ENCODE data around the gene LMO7.

LMO7 gene

DNA sequence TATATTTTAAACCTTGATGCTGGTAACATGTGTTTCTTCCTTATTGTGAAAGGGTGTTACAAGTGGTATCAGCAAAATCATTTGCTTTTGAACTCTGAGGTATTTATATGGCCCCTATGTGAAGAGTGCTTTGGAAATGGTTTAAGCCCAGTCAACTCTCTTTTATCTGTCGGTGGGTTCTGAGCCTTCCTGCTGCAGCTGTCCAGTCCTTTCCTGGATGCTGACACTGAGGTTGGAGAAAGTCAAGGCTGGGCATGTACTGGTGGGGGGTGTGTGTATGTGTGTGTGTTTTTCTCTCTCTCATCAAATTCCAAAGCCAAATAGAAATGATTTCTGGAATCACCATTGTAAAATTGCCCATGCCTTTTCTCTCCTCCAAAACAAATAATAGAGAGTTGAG lies 221.2 kb downstream of the LMO7 start:
- DNase-seq = no peak

DNA sequence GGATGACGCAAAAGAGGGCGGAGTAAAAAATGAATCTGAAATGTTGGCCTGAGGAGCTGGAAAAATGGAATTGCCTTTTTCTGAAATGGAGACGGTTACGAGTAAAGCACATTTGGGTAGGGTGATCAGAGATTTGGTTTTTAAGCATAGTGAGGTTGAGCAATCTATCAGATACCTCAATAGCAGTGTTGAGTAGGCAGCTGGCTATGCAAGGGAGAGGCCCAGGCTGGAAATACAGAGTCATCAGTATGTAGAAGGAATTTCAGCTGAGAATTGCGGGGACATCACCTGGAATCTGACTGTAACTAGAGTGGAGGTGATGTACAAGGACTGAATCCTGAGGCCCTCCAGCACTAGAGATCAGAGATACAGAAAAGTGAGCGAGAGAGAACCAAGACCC lies 224.8 kb downstream of the LMO7 start:
- DNase-seq = no peak

DNA sequence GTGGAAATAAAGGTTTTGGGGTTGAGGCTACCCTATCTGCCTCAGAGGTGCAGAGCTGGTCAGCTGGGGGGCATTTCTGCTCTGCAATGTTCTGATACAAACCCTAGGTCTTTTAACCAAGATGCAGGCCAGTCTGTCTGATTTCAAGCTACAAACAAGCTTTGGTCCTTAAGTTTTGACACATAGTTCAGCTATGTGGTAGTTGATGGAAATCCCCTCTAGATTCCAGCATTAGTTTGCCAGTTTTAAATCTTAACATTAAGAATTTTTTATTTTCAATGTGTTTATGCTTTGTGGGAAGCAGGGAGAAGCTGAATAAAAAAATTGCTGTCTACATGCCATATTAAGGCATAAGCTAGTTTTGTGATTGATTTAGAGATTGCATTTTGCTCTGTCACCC lies 225.7 kb downstream of the LMO7 start:
- DNase-seq = no peak

DNA sequence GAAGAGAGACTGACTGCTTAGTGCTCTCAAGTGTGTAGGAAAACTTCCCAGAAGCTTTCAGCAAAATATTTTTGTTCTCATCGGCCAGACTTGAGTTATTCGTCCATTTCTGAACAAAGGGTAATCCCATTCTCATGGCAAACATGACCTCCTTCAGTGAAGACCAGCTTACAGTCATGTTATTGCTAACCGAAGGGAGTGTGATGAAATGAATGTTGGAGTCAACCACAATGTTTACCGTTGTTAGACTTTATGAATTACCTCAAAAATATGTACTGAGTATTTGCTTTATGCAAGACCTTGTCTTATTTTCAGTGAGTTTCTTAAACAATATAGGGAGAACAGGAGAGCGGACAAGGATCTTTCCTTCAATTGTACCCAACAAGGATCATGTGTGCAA lies 228.6 kb downstream of the LMO7 start:
- no peak for DNase-seq

DNA sequence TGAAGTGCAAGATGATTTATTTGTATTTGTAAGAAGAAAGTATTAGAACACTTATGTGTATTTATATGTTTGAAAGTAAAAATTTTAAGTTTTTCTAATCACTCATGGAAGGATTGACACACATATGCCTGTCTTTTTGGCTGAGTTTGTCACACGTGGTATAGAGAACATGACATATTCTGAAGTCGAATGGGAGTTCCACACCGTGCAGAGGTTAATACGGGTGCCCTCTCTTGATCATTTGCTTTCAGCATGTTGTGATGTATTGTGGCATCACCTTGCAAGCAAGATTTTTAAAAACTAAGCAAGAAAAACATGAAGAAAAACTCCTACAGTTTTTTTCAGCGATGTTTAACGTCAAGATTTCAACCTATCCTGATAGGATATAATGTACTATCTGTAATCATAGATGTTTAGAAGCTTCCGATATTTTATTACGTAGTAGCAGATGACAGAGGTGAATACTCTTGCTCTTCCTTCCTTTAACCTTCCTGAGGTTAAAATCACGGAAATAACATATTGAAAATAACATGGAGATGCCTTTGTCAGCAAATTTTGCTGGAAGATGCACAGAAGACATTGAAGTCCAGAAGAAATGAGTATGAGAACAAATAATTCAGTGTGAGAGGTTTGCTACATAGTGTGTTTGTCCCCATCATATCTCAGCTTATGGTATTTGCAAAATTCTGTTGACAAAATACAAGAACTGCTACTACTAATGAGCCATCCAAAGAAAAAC lies 231.4 kb downstream of the LMO7 start:
- no peak for DNase-seq

DNA sequence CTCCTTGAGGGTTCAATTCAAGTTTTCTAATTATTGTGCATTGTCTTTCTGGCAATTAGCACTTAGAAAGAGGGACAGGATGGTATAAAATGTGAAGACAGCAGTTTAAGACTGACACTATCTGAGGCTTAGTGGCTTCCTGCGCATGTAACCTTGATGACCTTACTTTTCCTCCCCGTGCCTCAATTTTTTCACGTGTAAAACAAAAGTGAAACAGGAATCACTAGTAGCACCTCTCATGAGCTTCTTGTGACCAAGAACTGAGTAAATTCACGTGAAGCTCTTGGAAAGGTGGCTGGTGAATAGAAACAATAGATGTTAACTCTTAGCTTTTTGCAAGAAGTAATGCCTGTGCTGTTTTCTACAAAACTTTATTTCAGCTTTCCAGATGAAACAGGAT lies 233.9 kb downstream of the LMO7 start:
- no peak for DNase-seq

DNA sequence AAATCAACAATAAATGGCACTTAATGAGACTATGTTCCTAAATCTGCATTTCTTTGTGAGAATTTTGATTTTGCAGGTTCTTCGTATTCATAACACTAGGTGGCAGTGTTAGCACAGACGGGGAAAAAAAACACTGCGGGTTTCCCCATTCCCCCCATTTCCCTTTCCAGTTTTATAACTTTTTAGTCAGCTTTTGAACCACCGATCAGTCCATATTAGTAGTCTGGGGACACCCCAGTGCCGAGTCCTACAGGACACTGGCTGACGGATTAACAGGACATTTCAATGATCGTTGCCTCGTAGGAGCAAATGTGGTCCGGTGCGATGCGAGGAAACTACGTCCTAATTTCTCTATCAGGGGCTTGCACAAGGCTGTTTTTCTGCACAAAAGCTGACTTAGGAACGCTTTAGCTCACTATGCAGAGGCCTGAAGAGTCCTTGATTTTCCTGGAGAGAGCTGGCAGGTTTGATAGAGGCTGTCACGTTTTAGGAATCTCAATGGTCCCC lies 234.3 kb downstream of the LMO7 start:
- DNase-seq = no peak

DNA sequence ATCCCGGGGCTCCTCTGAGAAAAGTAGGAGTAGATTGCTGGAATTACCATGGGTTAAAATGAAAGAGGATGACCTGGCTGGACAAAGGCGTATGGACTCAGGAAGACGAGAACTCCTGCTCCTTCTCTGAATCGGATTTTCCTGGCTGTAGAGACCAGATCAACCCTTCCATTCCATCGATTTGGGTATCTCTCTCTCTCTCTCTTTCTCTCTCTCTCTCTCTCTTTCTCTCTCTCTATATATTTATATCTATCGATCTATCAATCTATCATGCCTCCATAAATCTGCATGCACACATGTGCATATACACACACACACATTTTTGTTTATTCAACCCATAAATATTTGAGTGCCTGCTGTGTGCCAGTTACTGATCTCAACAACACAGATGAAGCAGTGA lies 234.9 kb downstream of the LMO7 start:
- DNase-seq = no peak

DNA sequence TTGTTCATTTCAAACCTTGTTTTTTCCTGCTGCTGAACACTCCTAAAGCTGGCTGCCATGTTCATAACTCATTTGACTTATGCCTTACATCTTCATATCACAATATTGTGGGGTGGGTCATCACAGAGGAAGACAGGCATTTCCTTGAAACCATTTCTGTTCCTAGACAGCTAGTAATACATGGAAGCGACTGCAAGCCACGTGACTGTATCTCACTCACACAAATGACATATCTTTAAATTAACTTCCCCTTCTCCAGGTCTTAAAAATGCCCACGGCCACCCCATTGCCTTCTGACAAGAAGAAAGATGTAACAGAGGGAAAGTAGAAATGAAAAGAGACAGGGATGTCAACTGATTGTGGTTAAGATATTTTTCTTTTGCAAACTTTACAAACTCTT lies 236.8 kb downstream of the LMO7 start:
- DNase-seq = no peak

DNA sequence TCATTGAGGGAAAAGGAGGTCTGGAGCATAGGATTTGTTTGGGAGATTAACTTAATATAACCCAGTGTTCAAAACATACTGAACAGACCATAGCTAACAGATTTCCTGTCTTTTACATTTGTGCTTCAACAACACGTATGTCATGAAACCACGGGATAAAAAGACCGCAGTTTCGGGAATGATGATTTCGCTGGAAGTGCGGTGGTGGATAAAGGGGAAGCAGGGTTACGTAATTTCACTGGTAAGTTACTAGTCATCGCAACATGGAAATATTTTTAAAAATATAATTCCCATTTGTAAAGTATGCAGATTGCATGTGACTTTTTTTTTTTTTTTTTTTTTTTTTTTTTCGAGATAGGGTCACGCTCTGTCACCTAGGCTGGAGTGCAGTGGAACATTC lies 237.4 kb downstream of the LMO7 start:
- no peak for DNase-seq

DNA sequence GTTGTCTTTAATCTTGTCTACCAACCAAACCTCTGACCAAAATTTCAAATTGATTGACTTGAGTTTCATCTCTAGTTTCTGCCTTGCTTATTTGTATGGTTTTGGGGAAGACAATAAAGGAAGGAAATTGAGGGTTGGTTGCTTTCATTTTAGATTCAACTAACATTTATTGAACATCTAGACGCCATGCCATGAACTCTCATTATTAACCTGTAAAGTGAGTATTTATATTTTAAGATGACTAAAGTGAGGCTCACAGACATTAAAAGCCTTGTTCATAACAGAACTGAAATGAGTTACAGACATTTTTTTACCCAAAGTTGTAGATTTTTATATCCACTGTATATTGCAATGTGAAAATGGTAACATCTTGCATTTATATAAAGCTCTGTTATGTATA lies 239.3 kb downstream of the LMO7 start:
- no peak for DNase-seq

DNA sequence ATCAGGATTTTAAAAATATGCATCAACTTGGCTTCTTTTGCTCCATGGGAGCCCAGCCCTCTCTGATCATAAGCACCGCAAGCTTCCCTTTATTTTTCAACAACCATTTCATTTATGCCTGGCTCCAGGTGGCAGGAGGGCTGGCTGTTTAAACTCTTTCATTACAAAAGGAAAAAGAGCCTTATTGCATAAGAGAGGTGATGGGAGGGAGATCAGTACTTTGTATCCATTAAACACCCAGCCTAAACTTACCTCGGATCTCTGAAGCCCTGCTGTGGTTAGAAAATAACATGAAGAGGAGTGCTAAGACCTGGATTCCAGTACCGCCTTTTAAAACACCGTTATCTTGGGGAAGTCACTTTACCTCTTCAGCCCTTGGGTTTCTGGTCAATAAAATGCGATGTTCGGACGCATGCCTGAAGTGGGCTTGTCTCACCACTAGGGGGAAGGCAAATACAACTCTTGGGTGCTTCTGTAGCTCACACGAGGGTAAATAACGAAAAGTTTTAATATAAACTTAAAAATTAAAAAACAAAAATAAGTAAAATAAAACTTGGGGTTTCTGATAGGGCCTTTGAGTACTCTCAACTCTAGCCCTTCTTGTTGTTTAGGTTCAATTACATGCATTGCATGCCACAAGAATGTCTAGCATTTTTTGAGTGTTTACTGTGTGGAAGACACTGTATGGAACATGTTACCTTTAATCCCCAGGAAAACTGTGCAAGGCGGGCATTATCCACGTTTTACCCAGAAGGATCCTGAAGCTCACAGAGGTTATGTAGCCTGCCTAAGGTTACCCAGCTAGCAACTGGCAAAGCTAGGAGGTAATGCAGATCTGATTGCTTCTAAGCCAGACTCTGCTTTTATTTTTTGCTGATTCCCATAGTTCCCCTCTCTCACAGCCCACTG lies 240.3 kb downstream of the LMO7 start:
- DNase-seq = no peak

DNA sequence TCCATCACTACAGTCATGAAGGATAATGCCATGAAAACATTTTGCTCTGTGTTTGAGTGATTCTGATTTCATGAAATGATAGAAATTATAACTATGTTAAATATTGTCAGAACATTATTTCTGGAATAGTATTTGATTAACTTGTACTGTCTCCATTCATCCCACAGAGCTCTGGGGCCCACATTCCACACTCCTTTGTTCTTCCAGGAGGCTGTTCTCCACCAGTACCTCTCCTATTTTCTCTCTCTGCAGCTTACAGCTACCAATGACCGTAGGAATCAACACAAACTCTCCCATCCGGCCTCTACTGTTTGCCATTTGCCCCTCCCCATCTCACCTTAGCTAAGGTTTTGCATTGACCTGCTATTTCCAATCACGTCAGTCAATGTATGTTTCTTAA lies 240.9 kb downstream of the LMO7 start:
- DNase-seq = no peak

DNA sequence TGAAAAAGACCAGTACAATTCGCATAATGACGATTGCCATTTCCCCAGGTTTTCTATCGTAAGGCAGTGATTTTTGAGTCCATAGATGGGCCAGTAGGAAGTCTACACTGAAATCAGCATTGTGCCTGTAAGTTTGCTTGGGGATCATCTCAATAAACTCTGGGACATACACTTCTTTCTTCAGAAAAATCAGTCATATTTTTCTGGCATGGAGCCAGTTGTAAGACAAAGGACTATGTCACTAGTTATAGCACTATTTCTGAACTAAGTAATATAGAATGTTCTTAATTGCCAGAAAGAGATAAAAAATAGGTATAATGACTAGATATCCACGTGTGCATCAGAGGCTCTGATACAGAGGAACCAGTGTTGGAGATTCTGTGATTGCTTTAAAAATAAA lies 243.5 kb downstream of the LMO7 start:
- DNase-seq = no peak

DNA sequence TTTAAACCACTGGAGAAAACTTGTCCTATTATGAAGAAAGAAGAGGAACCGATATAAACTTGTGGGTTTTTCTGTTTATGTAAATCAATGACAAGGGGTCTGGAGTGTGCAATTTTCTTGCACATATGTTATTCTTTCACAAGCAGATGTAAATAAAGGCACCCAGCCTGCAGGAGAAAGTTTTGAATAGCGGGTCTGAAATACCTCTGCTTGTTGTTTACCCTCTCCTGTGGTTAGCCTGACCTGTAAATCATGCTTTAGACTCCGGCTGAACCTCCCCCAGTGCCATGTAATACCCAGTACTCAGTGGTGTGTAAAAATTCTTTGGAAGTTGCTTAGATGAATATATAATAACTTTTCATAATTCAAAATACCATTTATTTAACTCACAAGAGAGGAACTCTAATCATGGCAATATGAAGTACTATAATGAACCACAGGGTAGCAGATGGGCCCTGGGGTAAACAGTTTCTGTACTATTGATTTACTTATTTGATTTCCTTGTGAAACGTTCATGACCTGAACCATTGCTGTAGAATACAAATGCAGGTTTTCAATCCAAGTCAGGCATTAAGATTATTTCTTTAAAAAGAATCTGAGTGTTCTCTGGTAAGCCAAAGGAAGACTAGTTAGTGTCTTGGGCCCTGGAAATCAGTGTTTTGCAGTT lies 245.1 kb downstream of the LMO7 start:
- no peak for DNase-seq

DNA sequence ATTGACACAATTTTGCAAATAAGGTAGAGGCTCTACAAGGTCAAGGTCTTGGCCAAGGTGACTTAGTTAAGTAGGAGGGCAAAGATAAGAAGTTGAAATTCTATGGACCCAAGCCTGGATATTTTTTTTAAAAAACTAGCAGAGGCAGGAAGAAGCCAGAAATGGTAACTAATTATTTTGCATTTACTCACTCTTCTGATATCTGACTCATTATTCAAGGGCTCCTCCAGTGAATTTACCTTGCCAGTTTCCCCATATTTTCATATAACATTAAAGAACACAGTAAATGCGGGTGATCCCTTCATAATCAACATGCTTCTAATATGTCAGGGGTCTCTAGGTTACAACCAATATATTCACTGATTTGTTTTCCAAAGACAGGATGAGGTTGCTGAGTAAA lies 246.1 kb downstream of the LMO7 start:
- DNase-seq = no peak

DNA sequence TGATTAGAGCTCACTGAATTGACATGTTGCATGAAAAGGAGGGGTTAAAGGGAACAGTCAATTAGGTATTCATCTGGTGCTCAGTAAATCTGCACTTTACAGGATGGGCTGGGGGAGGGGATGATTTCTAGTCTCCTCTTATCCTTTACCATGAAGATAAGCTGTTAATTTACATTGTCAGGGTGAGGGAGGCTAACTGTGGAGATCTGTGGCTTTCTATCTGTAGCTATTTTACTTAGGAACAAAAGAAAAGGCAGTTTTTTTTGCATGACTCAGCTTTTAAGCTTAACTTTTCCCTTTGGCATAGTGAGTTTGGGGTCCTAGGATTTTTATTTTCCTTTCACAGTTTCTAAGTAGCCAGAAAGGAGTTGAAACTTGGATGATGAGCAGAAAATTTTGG lies 253.3 kb downstream of the LMO7 start:
- no peak for DNase-seq

DNA sequence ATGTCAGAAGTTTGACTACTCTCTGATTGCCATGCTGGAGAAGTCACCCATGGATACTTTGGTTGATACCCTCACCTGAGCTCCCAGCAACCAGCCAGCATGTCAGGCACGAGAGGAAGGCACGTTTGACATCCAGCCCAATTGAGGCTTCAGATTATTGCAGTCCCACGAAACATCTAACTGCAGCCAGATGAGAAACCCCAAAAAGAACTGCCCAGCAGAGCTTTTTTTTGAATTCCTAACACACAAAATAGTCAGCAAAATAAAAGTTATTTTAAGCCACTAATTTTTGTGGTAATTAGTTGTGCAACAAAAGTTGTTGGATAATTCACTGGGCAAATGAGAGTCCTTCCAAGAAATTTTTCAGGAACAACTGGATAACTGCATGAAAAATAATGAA lies 259.0 kb downstream of the LMO7 start:
- no peak for DNase-seq

DNA sequence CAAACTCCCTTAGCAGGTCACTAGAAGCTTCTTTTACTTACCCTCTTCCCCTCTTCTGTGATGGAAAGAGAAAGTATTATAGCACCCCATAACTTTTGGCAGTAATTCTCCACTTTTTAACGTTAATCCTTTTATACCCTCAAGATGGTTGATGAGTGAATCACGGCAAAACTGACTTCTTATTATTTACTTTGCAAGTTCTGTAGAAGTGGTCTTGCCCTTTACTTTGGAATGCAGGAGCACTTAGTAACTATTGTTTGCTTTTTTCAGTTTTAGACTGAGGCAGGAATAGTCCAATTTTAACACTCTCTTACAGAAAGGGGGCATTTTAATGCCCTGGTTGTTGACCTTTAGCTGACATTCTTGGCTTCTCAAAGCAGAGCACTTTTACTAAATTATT lies 260.1 kb downstream of the LMO7 start:
- DNase-seq = no peak

DNA sequence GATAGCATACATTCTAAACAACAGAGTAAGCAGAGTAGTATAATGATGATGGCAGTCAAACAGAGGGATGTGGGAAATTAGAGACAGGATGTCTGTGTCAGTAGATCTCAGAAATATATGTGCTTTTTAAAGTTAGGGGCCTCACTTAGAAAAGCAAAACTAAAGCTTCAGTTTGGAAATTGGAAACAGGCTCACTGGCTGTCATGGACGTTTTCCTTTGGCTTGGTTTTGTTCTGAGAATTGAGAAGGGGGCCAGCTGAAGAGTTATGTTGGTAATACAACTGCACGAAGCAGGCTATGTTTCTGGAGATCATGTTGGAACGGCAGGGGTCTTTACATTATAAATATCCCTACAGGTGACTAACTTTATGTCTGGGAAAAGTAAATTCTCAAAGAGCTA lies 261.3 kb downstream of the LMO7 start:
- DNase-seq = no peak

DNA sequence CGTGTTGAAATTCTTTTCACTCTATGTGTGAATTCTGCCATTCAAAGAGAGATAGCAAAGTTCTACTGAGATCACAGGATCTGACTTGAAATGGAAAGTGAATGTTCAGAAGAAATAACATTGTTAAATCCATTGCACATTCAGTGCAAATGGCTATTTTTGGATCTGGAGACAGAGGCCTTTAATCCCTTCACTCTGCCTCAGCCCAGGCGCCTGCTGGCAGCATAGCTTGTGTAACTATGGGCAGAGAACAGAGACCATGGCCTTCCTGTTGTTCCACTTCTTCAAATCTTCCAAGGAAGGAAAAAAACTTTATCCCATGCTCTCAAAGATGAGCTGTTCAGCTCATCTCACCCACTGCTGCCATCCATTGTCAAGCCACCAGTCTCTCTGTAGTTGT lies 265.4 kb downstream of the LMO7 start:
- DNase-seq = no peak

DNA sequence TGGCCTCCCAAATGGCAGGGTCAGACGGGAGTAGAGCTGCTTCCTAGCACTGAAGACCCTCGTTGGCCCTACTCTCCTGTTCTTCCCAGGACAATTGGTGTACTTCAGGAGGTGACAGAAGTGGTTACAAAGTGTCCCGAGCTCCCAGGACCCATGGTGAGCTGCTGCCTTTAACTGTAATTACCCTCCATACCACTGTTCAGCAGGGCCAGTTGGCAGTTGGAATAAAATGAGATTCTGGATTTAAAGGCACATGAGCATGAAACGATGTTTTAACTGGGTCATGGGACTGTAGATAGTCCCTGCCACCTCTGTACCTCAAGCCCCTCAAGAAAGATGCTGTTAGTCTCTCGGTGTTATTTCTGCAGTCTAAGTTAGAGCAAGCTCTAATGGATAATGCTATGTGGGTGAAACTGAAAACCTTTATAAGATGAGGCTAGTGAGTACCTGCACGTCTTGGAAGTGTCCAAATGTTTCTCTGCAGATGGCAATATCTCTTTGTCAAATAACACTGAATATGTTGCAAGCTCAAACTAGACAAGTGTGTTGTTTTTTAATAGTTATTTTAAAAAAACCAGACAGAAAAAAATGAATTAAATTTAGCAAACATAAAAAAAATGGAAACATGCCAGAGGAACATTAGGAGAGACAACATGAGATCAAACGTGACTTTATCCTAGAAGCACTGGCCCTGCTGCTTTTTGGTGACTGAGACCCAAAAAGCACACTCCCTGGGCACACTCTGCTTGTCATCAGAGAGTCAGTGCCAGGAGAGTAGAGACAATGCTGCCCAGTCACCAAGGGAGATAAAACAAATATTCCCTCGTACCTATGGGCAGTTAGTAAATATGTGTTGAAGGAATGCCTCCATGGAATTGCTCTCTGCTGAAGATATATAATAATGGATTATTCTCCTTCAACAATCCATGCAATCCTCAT lies 266.3 kb downstream of the LMO7 start:
- DNase-seq = no peak

DNA sequence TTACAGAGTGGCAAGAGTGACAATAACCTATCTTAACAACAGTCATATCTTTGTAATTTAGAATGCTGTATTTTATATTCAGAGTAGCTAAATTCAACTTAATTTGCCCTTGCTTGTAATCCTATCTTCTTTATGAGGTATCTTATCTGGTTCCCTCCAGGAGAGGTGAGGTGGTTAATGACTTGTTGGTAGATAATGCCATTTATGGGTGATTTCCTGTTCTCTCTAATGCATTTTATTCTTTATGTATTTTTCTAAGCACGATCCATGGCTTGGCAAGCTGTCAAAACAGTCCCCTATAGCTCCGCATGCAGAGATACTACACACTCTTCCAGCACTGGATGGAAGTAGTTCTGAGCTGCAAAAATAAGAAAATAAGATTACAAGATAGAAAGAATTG lies 267.9 kb downstream of the LMO7 start:
- no peak for DNase-seq
